HL-60 (cell line): ENCODE measurements around the gene DSG3.

ENCODE experiments used
- DNase-seq, 2 experiments: peaks; one replicate each; pipeline ENCODE4 v3.0.0-alpha.2; 2010 to 2020; ENCODE audit warnings: low read depth in 1 of 2, low spot score in 1 of 2
- H3K27ac ChIP-seq: fragments of 250-450 bp; sonication (Bioruptor Pico); replicated peaks from 2 replicates; pipeline ENCODE4 v1.5.1; 2020; ENCODE audit warnings: mild to moderate bottlenecking, moderate library complexity
- H3K27me3 ChIP-seq: fragments of 250-450 bp; sonication (Bioruptor Pico); 2 replicates; pipeline ENCODE4 v1.5.1; 2021; ENCODE audit warnings: mild to moderate bottlenecking, moderate library complexity; ENCODE audit not compliant: insufficient read depth, poor library complexity, severe bottlenecking
- H3K4me3 ChIP-seq: replicated peaks from 2 replicates; pipeline ENCODE4 v1.5.1; 2011; ENCODE audit warnings: mild to moderate bottlenecking, control low read depth, low read length; ENCODE audit not compliant: insufficient read depth
- GABPA ChIP-seq: IDR thresholded peaks from 2 replicates; pipeline ENCODE4 v1.6.1; 2012; ENCODE audit warnings: low read depth
- POLR2AphosphoS5 ChIP-seq: IDR thresholded peaks from 2 replicates; pipeline ENCODE4 v1.6.1; 2012; ENCODE audit warnings: low read depth
- REST ChIP-seq: IDR thresholded peaks from 2 replicates; pipeline ENCODE4 v1.6.1; 2012; ENCODE audit warnings: low read depth; ENCODE audit not compliant: insufficient replicate concordance
- SPI1 ChIP-seq: IDR thresholded peaks from 2 replicates; pipeline ENCODE4 v1.6.1; 2012; ENCODE audit warnings: low read depth, mild to moderate bottlenecking, borderline replicate concordance
- TF ChIP-seq, protein P1 (sequence below): IDR thresholded peaks from one replicate; pipeline ENCODE4 v1.5.1; 2011; ENCODE audit warnings: low read length, control low read depth, inconsistent platforms; ENCODE audit not compliant: insufficient read depth

DSG3 gene

GRCh38 chr18:31446854-31447253, 687 bp upstream of the DSG3 start:
- no peak for DNase-seq
- Histone ChIP-seq H3K27me3 (peaks cover 2% of the 10 kb centered on the region), H3K27ac (no peak overlapping the region), H3K4me3 (no peak overlapping the region)
- no peak for TF ChIP-seq SPI1
- TF ChIP-seq, protein P1, sequence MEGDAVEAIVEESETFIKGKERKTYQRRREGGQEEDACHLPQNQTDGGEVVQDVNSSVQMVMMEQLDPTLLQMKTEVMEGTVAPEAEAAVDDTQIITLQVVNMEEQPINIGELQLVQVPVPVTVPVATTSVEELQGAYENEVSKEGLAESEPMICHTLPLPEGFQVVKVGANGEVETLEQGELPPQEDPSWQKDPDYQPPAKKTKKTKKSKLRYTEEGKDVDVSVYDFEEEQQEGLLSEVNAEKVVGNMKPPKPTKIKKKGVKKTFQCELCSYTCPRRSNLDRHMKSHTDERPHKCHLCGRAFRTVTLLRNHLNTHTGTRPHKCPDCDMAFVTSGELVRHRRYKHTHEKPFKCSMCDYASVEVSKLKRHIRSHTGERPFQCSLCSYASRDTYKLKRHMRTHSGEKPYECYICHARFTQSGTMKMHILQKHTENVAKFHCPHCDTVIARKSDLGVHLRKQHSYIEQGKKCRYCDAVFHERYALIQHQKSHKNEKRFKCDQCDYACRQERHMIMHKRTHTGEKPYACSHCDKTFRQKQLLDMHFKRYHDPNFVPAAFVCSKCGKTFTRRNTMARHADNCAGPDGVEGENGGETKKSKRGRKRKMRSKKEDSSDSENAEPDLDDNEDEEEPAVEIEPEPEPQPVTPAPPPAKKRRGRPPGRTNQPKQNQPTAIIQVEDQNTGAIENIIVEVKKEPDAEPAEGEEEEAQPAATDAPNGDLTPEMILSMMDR, result no peak
- no peak for TF ChIP-seq POLR2AphosphoS5
- TF ChIP-seq REST, result no peak
- TF ChIP-seq GABPA, result no peak

DNA sequence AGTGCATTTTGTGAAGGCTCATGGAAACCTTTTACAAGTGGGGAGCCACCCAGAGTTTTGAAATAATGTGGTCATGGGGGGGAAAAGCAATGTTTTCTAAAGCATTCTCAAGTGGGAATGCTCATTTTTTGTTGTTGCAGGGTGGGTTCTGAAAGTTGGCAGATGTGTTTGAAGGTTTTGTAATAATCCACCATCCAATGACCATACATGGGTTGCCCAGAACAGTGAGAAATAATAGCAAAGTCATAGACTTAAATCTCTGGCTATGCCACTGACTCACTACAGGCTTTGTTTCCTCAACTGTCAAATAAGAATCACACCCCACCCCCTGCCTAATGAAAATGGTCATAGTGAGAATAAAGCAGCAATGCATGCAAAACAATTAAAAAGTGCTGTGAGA, 2.9 kb downstream of the DSG3 start:
- TF ChIP-seq POLR2AphosphoS5 (no peak), GABPA (no peak), SPI1 (no peak), REST (no peak)
- TF ChIP-seq, protein P1, result no peak
- no peak for DNase-seq
- Histone ChIP-seq H3K4me3 (no peak overlapping the region), H3K27me3 (peaks cover 2% of the 10 kb centered on the region), H3K27ac (no peak overlapping the region)

DNA sequence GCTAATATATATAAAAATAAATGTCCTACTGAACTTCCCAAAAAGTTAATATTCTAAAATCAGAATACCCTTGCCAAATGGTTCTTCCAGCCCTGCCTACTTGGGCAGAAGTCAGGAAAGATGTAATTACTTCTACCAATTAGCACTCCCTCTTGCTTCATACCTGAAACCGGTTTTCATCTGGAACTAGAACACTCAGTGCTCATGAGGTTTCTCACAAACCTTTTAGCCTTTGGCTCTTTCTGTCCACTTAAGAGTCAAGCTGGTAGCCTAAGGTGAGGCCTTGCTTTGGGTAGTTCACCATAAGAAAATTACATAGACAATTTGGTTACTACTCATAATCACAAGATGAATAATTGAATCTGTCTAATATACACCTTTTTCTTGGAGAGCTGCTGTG, 4.1 kb downstream of the DSG3 start:
- Histone ChIP-seq H3K27ac (no peak overlapping the region), H3K27me3 (peaks cover 2% of the 10 kb centered on the region), H3K4me3 (no peak overlapping the region)
- DNase-seq, result no peak
- TF ChIP-seq POLR2AphosphoS5 (no peak), SPI1 (no peak), REST (no peak), GABPA (no peak)
- TF ChIP-seq, protein P1, result no peak
